AG09309 (cell line): ENCODE results near the gene VAV2.

Experiments used
- DNase-seq: peaks from one replicate; pipeline ENCODE4 v3.0.0-alpha.2; 2010; ENCODE audit warnings: low read depth
- H3K4me3 ChIP-seq: 2 replicates; pipeline ENCODE4 v1.5.1; 2011; ENCODE audit warnings: mild to moderate bottlenecking, low read depth, low read length, moderate library complexity; ENCODE audit not compliant: control insufficient read depth
- CTCF ChIP-seq: IDR thresholded peaks from 2 replicates; pipeline ENCODE4 v1.5.1; 2011; ENCODE audit warnings: mild to moderate bottlenecking, low read depth, low read length, inconsistent platforms; ENCODE audit not compliant: insufficient read depth, control insufficient read depth; ENCODE audit errors: missing control alignments

The VAV2 gene

GRCh38 chr9:133977421-133978201 is 14.5 kb downstream of the VAV2 start:
- DNase-seq, result no peak
- no peak overlapping the region for H3K4me3 ChIP-seq
- TF ChIP-seq CTCF, result no peak

GRCh38 chr9:133976887-133977286 is 15.2 kb downstream of the VAV2 start:
- no peak overlapping the region for H3K4me3 ChIP-seq
- DNase-seq, result no peak
- TF ChIP-seq CTCF, result no peak

- DNase-seq, result no peak
- no peak overlapping the region for H3K4me3 ChIP-seq
- no peak for TF ChIP-seq CTCF
Measured at GRCh38 chr9:133976191-133976861, 15.8 kb downstream of the VAV2 start.

GRCh38 chr9:133975511-133975910 is 16.6 kb downstream of the VAV2 start:
- H3K4me3 ChIP-seq, result no peak overlapping the region
- TF ChIP-seq CTCF, result no peak
- no peak for DNase-seq

- TF ChIP-seq CTCF, result no peak
- no peak overlapping the region for H3K4me3 ChIP-seq
- no peak for DNase-seq
Measured at GRCh38 chr9:133974631-133975341, 17.3 kb downstream of the VAV2 start.

- H3K4me3 ChIP-seq, result no peak overlapping the region
- DNase-seq, result no peak
- no peak for TF ChIP-seq CTCF
Measured at GRCh38 chr9:133973791-133974630, 18.1 kb downstream of the VAV2 start.
